DMS114 treated with DMSO at 0.1 percent for 48 hours (cell line): ENCODE results near the gene GDF10.

ENCODE experiments used
- DNase-seq: peaks from one replicate; lab custom pipeline; 2025; ENCODE audit not compliant: unreplicated experiment; lab: John Stamatoyannopoulos, UW

The GDF10 gene

DNA sequence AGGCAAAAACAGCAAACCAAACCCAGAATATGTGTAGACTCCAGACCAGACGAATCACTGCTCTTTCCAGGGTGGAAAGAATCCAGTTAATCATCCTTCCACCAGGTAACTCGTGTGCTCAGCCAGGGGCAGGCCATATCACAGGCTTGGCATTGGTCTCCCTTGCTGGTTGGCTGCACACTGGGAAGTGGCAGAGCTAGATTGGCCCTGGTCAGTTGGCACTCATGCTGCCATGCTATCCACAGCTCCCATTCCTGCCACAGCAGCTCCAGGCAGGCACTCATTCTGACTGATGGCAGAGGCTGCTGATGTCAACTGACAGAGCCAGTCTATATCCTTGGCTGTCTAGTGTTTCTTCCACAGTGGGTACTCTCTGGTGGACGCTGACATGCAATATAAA lies 9.7 kb upstream of the GDF10 start:
- DNase-seq: no peak

DNA sequence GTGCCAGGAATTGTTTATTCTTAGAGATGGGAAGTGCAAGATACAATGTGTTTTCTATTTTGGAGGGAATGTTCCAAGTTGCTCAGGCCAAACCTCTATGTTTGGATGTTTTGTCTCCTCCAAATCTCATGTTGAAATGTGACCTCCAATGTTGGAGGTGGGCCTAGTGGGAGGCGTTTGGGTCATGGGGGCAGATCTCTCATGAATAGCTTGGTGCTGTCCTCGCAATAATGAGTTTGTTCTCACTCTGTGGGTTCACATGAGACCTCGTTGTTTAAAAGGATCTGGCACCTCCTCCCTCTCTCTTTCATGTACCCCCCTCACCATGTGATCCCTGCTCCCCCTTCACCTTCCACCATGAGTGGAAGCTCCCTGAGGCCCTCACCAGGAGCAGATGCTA lies 8.3 kb upstream of the GDF10 start:
- no peak for DNase-seq

- DNase-seq: no peak
Observed at GRCh38 chr10:47294057-47294456, 5.9 kb upstream of the GDF10 start.

DNA sequence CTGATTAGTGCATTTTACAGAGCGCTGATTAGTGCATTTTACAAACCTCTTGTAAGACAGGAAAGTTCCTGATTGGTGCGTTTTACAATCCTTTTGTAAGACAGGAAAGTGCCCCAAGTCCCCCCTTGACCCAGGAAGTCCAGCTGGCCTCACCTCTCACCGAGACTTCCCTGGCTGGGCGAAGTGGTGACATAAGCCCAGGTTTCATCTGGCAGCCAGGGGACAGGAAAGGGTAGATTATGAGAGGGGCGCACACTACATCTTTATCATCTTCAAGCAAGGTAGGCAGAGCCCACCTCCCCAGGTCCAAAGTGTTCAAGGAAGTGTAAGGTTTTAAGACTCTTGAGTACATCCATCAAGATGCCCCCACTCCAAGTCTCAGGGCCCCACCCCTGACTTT lies 5.5 kb upstream of the GDF10 start:
- DNase-seq: no peak

DNA sequence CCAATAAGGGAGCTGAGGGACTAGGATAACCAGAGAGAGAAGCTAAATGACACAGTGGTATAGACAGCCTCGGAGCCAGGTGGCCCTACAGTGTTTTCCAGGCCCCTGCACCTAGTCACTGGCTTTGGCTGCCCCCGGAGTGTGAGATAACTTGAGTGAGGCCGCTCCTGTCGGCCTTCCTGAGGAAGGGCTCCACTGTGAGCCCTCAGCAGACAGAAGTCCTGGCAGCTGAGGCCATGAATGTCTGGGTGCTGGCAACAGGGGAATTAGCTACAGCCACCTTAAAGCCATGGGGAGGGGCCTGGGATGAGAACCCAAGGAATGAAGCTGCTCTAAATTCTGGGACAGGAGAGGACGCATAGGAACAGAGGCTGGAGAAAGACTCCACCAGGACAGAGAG lies 4.6 kb upstream of the GDF10 start:
- no peak for DNase-seq

GRCh38 chr10:47296156-47296894 lies 3.7 kb upstream of the GDF10 start:
- DNase-seq: no peak

- no peak for DNase-seq
Observed at GRCh38 chr10:47296941-47297340, 3.1 kb upstream of the GDF10 start.

DNA sequence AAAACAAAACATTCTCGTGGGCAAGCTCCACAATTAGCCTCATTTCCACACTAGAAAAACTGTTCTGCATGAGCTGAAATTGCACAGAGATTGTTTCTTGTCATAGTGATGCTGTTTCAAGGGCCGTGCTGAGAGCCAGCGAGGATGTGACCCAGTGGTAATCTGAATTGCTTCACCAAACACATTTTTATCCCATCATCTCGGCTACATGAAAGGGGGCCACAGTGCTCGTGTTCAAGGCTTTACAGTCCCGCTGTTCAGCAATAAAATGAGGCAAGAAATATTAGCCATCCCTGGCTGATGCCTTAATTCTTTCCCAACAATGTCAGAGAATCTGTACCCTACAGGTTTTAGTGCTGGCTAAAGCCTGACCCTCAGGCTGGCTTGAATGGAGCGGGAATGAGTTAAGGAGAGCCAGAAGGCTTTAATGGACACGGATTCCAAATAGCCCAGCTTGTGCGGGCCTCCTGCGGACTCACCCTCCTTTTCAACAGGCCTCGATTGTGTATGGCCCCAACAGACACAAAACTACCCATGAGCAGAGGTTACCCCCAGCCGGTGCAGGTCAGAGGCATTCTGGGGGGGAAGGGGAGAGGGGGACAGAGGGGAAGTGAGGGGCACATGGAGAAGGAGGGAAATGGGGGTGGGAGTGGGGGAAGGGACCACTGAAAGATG lies 2.0 kb upstream of the GDF10 start:
- no peak for DNase-seq

DNA sequence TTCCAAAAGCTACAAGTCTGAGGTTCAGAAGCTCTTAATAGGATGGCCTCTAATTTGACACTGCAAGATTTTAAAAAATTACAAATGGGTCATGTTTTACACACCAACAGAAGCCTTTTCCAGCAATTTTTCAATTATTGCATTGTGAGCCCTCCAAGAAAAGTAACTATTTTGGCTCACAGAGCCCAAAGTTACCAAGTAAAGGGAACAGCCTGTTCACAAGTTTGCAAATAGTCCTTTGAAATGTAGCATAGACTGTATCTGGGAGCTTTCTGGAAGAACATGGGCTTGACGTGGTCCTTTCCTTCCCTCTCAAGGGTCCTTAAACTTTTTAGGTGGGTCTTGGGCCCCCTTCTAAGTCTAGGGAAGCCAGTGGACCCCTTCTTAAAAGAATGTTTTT lies 1.3 kb upstream of the GDF10 start:
- no peak for DNase-seq

DNA sequence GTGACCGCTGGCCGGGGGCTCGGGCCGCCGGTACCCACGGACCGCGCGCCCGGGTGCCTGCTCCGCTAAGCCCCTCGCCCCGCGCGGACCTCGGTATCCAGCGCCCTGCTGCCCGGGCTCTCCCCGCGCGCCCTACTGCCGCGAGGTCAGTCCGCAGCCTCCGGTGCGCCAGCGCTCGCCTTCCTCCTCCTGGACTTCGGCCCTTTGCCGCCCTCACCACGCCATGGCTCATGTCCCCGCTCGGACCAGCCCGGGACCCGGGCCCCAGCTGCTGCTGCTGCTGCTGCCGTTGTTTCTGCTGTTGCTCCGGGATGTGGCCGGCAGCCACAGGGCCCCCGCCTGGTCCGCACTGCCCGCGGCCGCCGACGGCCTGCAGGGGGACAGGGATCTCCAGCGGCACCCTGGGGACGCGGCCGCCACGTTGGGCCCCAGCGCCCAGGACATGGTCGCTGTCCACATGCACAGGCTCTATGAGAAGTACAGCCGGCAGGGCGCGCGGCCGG lies 483 bp downstream of the GDF10 start:
- DNase-seq: no peak

- no peak for DNase-seq
Observed at GRCh38 chr10:47301833-47302232, 1.8 kb downstream of the GDF10 start.

DNA sequence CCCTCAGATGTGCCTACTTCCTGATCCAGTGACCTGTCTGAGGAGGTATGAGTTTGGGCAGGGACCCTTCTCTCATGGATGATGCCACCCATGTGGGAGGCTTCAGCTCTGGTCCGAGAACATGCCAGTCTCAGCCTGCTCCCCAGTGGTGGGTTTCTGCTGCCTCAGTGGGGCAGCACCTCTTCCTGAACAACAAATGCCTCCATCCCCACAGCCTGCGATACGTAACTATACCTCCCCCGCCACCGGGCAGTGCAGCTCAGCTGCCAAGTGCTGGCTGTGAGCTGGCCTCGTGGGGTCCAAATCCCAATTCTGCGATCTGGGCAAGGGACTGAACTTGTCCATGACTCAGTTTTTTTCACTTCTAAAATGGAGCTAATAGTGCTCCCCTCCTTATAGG lies 3.1 kb downstream of the GDF10 start:
- DNase-seq: no peak

GRCh38 chr10:47303866-47304265 lies 3.9 kb downstream of the GDF10 start:
- DNase-seq: no peak

GRCh38 chr10:47305566-47305965 lies 5.6 kb downstream of the GDF10 start:
- DNase-seq: no peak

- DNase-seq: no peak
Observed at GRCh38 chr10:47306387-47307210, 6.6 kb downstream of the GDF10 start.

GRCh38 chr10:47307381-47307780 lies 7.4 kb downstream of the GDF10 start:
- DNase-seq: no peak

- no peak for DNase-seq
Observed at GRCh38 chr10:47308775-47309174, 8.8 kb downstream of the GDF10 start.

DNA sequence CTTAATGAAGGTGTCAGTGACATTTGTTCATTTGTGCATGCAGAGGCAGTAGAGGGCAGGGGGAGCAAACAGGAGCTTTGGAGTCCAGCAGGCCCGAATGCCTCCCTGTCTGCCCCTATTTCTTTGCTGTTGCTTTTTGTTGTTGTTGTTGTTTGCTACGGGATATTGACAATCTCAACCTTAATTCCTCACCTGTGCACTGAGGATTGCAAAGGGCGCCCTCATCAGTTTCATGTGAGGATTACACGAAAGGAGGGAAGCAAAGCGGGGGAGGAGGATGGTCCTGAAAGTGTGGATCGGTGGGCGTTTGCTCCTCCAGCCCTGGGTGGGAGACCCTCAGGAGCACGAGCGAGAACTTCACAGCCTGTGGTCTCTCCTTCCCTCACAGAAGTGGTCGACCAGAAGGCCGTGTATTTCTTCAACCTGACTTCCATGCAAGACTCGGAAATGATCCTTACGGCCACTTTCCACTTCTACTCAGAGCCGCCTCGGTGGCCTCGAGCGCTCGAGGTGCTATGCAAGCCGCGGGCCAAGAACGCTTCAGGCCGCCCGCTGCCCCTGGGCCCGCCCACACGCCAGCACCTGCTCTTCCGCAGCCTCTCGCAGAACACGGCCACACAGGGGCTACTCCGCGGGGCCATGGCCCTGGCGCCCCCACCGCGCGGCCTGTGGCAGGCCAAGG lies 9.6 kb downstream of the GDF10 start:
- DNase-seq: no peak

GRCh38 chr10:47310090-47310505 lies 10.1 kb downstream of the GDF10 start:
- no peak for DNase-seq

DNA sequence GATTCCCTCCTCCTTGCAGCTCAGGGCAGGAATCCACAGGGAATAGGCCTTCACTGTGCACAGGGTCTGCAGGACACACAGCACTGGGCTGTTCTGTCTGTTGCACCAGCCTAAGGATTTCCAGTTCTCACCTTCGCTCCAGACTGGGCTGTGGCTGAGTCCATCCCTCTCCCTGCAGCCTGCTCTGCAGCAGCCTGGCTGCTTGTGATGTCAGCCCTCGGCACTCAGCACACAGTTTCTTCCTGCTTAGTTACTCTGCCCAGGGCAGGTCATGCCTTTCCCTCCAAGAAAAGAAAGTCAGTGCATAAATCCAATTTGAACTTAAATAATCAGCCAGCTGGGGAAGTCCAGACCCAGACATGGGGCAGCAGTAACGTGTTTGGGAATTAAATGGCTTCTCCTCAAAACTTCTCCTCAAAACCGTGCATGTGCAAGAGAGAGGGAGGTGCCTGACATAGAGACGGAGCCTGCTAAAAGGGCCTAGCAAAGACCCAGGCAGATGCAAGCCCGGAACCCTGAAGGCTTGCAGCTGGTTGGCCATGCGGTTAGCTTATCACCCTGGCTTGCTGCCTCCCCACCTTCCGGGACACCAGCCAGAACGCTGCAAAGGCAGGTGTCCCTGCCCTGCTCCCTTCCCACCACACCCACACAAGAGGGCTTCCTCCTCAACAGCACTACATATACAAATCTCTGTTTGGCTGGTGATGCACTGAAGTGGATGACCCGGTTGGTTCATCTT lies 11.4 kb downstream of the GDF10 start:
- DNase-seq: no peak
